Right lobe of liver (tissue), 4 donors: Measurements from ENCODE around the gene ZNF521.

Source experiments
- CTCF ChIP-seq, 4 donors: fragments of 200-600 bp in 3 of 4; fragments of 450-650 bp in 1 of 4; IDR thresholded peaks; one replicate each; pipeline versions ENCODE4 v1.5.1 to v1.8.0; 2016 to 2022; ENCODE audit warnings: antibody characterized with exemption in 4 of 4, mild to moderate bottlenecking in 2 of 4
- POLR2A ChIP-seq: fragments of 450-650 bp; IDR thresholded peaks from one replicate; pipeline ENCODE4 v1.6.1; 2017; ENCODE audit warnings: antibody characterized with exemption, mild to moderate bottlenecking
- donor health status: DM: no; HTN: no; CAD: no.
- donor health status: DM: no; HTN: no; CAD: no.
- donor health status: DM: no; HTN: yes; CAD: no.

DNA sequence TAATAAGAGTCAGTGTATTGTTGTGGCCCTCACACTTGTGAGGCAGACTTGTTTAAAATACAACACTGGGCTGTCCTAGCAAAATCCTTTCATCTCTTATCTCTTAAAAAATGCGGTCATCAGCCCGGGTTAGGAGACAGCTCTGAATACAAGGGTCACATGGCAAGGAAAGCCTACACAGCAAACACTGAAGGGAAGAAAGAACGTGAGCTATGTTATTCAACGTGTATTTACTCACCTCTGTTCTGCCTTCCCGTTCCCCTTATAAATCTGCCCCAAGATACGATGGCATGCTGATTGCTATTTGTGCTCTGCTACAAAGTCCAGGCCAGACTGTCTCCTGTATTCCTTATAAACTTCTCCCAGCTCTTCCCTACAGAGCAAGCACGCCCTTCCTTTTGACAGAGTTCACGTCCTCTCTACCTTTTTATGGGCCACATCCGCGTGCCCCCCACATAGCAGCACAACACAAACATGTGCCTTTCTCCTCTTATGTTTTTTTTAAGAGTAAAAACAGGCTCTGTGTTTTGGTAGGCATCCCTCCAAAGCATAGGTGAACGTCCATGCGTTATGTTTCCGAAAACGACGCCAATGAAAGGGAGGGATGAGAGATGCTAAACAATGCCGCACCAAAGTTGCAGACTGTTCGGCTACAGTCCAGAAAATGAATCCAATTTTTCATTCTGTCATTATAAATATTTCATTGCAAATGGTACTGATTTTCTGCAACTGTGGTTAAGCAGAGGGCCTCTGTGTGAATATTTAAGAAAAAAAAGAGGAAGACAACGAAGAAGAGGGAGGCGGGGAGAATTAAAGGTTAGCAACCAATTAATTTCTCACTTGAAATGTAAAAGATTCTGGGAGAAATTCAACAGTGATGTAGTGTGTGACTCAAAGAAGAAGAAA is 274.7 kb downstream of the ZNF521 start:
- TF ChIP-seq CTCF (IDR thresholded peaks at IDR 0.05) (no peak), POLR2A (no peak)
